ENCODE measurements around the gene SLC20A1. TPM values are rescaled to one million over a fixed set of nuclear protein-coding genes. Genes with fewer than 3 reads are reported as not detected.

The SLC20A1 gene
- total RNA-seq, 1 experiment from 2014 or later: 123 TPM

- Mint-ChIP-seq H3K9me3 (no peaks in the 10 kb centered on the region; a peak in 1 of 5 replicates), H3K27ac (no peak overlapping the region), H3K27me3 (ENCODE audit: low read depth) (peaks cover 1% of the 10 kb centered on the region; the same call in 1 of the 2 replicates), H3K4me3 (no peak overlapping the region), H3K4me1 (peaks cover 22 to 23% of the 10 kb centered on the region in 2 experiments), H3K36me3 (ENCODE audit: insufficient read depth in 1 of 3, low read depth in 3 of 3) (no peaks in the 10 kb centered on the region; a peak in 1 of 7 replicates)
- Histone ChIP-seq H3K23me2 (ENCODE audit: insufficient read length, low read depth, low read length, poor library complexity, severe bottlenecking) (no peaks in the 10 kb centered on the region), H3K56ac (ENCODE audit: insufficient read length, low read depth, low read length) (no peak overlapping the region), H3K4ac (ENCODE audit: low read depth, low read length) (no peak overlapping the region), H4K20me1 (ENCODE audit: control insufficient read depth, insufficient read depth, insufficient read length) (no peaks in the 10 kb centered on the region), H3K23ac (ENCODE audit: insufficient read length, low read depth, low read length) (no peak overlapping the region), H3K4me1 (ENCODE audit: insufficient read depth, low read length) (peaks cover 6% of the 10 kb centered on the region), H2AFZ (ENCODE audit: low read length) (no peak overlapping the region), H4K91ac (ENCODE audit: insufficient read length, low read depth, low read length) (no peak overlapping the region), H2BK5ac (ENCODE audit: insufficient read length, low read length) (no peak overlapping the region), H3K9me3 (ENCODE audit: control insufficient read depth, low read depth, low read length) (no peaks in the 10 kb centered on the region), H3K79me1 (ENCODE audit: insufficient read depth, low read depth, low read length, poor library complexity, severe bottlenecking) (no peaks in the 10 kb centered on the region), H2BK120ac (ENCODE audit: low read depth, low read length, poor library complexity, severe bottlenecking) (no peak overlapping the region), H4K8ac (replicated peaks; ENCODE audit: insufficient read length, low read depth, low read length) (no peak overlapping the region), H3T11ph (ENCODE audit: low read length) (no peak overlapping the region), H2AK5ac (ENCODE audit: insufficient read length, low read length) (no peak overlapping the region), H3K79me2 (ENCODE audit: insufficient read depth, low read length) (no peaks in the 10 kb centered on the region), H3K27me3 (ENCODE audit: insufficient read depth, low read length) (no peaks in the 10 kb centered on the region), H3K14ac (ENCODE audit: insufficient read depth, low read length) (no peak overlapping the region), H4K5ac (ENCODE audit: insufficient read length, low read depth, low read length) (no peak overlapping the region), H3K27ac (ENCODE audit: insufficient read length, low read depth, low read length) (no peak overlapping the region), H2BK20ac (ENCODE audit: low read depth, low read length, poor library complexity, severe bottlenecking) (no peak overlapping the region), H2BK12ac (ENCODE audit: insufficient read length, low read depth, low read length) (no peak overlapping the region), H2BK15ac (ENCODE audit: low read depth, low read length) (no peak overlapping the region), H3K18ac (ENCODE audit: insufficient read length, low read depth, low read length) (no peak overlapping the region), H3K9ac (ENCODE audit: extremely low read depth, insufficient read length, low read length) (no peak overlapping the region), H3K4me2 (ENCODE audit: insufficient read depth, insufficient read length, low read length) (no peak overlapping the region)
- TF ChIP-seq CTCF (conservative IDR thresholded peaks at IDR 0.05): no peak
- no peak for DNase-seq
- no CpG with 5 or more reads among the region's 6 CpGs for WGBS (ENCODE audit: extremely low coverage, insufficient read length, low lambda C conversion rate)
Measured at GRCh38 chr2:112634874-112635157, 10.9 kb upstream of the SLC20A1 start.

Data from H9 (cell line).